ENCODE results near the gene THADA.
"Not testable (repeated sequence)": the region's sequence is repeated elsewhere in the genome, so short reads cannot be mapped to it uniquely, and the experiment has no call there.

Gene THADA

DNA sequence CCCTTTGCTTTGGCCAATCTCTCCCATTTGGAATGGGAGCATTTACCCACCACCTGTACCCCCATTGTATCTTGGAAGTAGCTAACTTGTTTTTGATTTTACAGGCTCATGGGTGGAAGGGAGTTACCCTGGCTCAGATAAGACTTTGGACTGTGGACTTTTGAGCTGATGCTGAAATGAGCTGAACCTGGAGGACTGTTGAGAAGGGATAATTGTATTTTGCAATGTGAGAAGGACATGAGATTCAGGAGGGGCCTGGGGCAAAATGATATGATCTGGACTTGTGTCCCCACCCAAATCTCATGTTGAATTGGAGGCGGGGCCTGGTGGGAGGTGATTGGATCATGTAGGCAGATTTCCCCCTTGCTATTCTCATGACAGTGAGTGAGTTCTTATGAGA, 310.9 kb downstream of the THADA start:
- Histone ChIP-seq H3K9ac (ENCODE audit: low read depth, low read length) (no peak overlapping the region), H2AFZ (ENCODE audit: low read depth, low read length) (no peak overlapping the region), H3K9me3 (ENCODE audit: insufficient read depth, low read length, severe bottlenecking) (peaks cover 24% of the 10 kb centered on the region), H3K4me3 (ENCODE audit: low read depth in 1 of 2, low read length in 2 of 2) (no peak overlapping the region), H4K20me1 (ENCODE audit: insufficient read depth, low read length) (no peaks in the 10 kb centered on the region), H3K36me3 (ENCODE audit: insufficient read depth, low read length) (peaks cover 75% of the 10 kb centered on the region), H3K4me2 (ENCODE audit: insufficient read depth, low read length) (no peak overlapping the region), H3K27me3 (ENCODE audit: insufficient read depth, low read length, poor library complexity) (no peaks in the 10 kb centered on the region), H3K4me1 (ENCODE audit: insufficient read depth, low read length) (no peaks in the 10 kb centered on the region), H3K79me2 (ENCODE audit: insufficient read depth, low read length) (no peaks in the 10 kb centered on the region), H3K27ac (ENCODE audit: low read length) (no peak overlapping the region)
- DNase-seq (no peak), ATAC-seq (ENCODE audit: insufficient read depth, low read depth) (no peak)
- TF ChIP-seq, protein P1, sequence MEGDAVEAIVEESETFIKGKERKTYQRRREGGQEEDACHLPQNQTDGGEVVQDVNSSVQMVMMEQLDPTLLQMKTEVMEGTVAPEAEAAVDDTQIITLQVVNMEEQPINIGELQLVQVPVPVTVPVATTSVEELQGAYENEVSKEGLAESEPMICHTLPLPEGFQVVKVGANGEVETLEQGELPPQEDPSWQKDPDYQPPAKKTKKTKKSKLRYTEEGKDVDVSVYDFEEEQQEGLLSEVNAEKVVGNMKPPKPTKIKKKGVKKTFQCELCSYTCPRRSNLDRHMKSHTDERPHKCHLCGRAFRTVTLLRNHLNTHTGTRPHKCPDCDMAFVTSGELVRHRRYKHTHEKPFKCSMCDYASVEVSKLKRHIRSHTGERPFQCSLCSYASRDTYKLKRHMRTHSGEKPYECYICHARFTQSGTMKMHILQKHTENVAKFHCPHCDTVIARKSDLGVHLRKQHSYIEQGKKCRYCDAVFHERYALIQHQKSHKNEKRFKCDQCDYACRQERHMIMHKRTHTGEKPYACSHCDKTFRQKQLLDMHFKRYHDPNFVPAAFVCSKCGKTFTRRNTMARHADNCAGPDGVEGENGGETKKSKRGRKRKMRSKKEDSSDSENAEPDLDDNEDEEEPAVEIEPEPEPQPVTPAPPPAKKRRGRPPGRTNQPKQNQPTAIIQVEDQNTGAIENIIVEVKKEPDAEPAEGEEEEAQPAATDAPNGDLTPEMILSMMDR (IDR thresholded peaks at IDR 0.05; ENCODE audit: borderline replicate concordance, extremely low read depth, low read length, poor library complexity, severe bottlenecking) = no peak

DNA sequence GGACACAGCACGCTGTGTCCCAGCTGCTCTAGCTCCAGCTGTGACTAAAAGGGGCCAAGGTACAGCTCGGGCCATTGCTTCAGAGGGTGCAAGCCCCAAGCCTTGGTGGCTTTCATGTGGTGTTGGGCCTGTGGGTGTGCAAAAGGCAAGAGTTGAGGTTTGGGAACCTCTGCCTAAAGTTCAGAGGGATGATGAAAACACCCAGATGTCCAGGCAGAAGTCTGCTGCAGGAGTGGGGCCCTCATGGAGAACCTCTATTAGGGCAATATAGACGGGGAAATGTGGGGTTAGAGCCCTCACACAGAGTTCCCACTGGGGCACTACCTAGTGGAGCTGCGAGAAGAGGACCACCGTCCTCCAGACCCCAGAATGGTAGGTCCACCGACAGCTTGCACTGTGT, 311.5 kb downstream of the THADA start:
- H3K4me3 ChIP-seq (ENCODE audit: low read depth in 1 of 2, low read length in 2 of 2); H4K20me1 ChIP-seq (ENCODE audit: insufficient read depth, low read length); H3K27ac ChIP-seq (ENCODE audit: low read length); H3K9ac ChIP-seq (ENCODE audit: low read depth, low read length); H3K27me3 ChIP-seq (ENCODE audit: insufficient read depth, low read length, poor library complexity); H3K4me1 ChIP-seq (ENCODE audit: insufficient read depth, low read length); H3K79me2 ChIP-seq (ENCODE audit: insufficient read depth, low read length); H3K4me2 ChIP-seq (ENCODE audit: insufficient read depth, low read length); ATAC-seq (ENCODE audit: insufficient read depth, low read depth); H2AFZ ChIP-seq (ENCODE audit: low read depth, low read length): not testable (repeated sequence)
- H3K36me3 ChIP-seq (ENCODE audit: insufficient read depth, low read length) = peaks cover 80% of the 10 kb centered on the region
- peaks cover 24% of the 10 kb centered on the region for H3K9me3 ChIP-seq (ENCODE audit: insufficient read depth, low read length, severe bottlenecking)
- DNase-seq = peak; percentile 20

DNA sequence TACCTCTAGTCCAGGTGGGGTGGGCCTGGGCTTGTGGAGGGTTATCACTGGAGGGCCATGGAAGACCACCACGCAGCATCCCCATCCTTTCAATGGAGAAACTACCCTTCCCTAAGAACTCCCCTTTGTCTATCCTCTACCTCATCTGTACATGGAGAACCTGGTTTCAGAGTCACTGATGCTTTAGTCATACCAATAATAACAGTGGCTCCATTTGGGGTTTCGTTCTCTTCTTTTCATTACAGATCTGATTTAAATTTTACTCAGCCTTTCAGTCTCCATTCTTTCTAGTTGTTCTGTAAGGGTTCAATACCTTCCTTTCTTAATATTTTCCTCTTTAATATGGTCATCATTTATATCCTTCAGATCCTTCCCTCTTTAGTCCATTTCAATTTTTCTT, 314.8 kb downstream of the THADA start:
- ATAC-seq (ENCODE audit: insufficient read depth, low read depth) (no peak), DNase-seq (no peak)
- no peak overlapping the region for H3K27ac ChIP-seq (ENCODE audit: low read length)
- H3K4me2 ChIP-seq (ENCODE audit: insufficient read depth, low read length) = no peak overlapping the region
- H3K36me3 ChIP-seq (ENCODE audit: insufficient read depth, low read length) = peaks cover 55% of the 10 kb centered on the region
- H3K27me3 ChIP-seq (ENCODE audit: insufficient read depth, low read length, poor library complexity) = no peaks in the 10 kb centered on the region
- TF ChIP-seq, protein P1 (IDR thresholded peaks at IDR 0.05; ENCODE audit: borderline replicate concordance, extremely low read depth, low read length, poor library complexity, severe bottlenecking) = no peak
- no peak for TF ChIP-seq EZH2 (IDR thresholded peaks at IDR 0.05; ENCODE audit: borderline replicate concordance, low read depth, low read length, severe bottlenecking)
- H2AFZ ChIP-seq (ENCODE audit: low read depth, low read length) = no peak overlapping the region
- peaks cover 19% of the 10 kb centered on the region for H3K9me3 ChIP-seq (ENCODE audit: insufficient read depth, low read length, severe bottlenecking)
- H3K79me2 ChIP-seq (ENCODE audit: insufficient read depth, low read length) = no peaks in the 10 kb centered on the region
- H3K4me1 ChIP-seq (ENCODE audit: insufficient read depth, low read length) = no peaks in the 10 kb centered on the region
- H3K4me3 ChIP-seq (ENCODE audit: low read depth in 1 of 2, low read length in 2 of 2) = no peak overlapping the region
- no peak overlapping the region for H3K9ac ChIP-seq (ENCODE audit: low read depth, low read length)
- H4K20me1 ChIP-seq (ENCODE audit: insufficient read depth, low read length) = no peaks in the 10 kb centered on the region

DNA sequence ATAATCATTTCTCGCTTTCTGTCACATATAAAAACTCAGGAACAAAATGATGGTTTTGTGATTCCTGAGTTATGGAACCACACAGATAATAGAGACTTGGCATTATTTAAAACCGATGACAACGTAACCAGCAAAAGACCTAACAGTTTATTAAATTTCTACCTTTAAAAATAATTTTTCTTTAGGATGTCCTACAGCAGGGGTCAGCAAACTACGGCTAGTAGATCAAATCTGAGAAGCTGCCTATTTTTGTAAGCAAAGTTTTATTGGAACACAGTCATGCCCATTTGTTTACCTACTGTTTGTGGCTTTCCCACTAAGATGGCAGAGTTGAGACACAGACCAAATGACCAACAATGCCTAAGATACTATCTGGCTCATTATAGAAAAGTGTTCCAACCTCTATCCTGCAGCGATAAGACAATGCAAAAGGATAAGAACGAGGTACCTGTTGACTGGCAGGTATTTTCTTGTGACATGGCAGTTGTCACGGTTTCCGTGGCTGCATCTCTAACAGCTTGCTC, 316.5 kb downstream of the THADA start:
- H3K9ac ChIP-seq (ENCODE audit: low read depth, low read length) = no peak overlapping the region
- ATAC-seq (ENCODE audit: insufficient read depth, low read depth) = no peak
- H3K4me3 ChIP-seq (ENCODE audit: low read depth in 1 of 2, low read length in 2 of 2) = no peak overlapping the region
- no peaks in the 10 kb centered on the region for H3K4me1 ChIP-seq (ENCODE audit: insufficient read depth, low read length)
- H4K20me1 ChIP-seq (ENCODE audit: insufficient read depth, low read length) = no peaks in the 10 kb centered on the region
- no peaks in the 10 kb centered on the region for H3K27me3 ChIP-seq (ENCODE audit: insufficient read depth, low read length, poor library complexity)
- TF ChIP-seq, protein P1 (IDR thresholded peaks at IDR 0.05; ENCODE audit: borderline replicate concordance, extremely low read depth, low read length, poor library complexity, severe bottlenecking) = no peak
- no peak for TF ChIP-seq EZH2 (IDR thresholded peaks at IDR 0.05; ENCODE audit: borderline replicate concordance, low read depth, low read length, severe bottlenecking)
- H3K9me3 ChIP-seq (ENCODE audit: insufficient read depth, low read length, severe bottlenecking) = peaks cover 5% of the 10 kb centered on the region
- no peak overlapping the region for H3K4me2 ChIP-seq (ENCODE audit: insufficient read depth, low read length)
- H3K36me3 ChIP-seq (ENCODE audit: insufficient read depth, low read length) = peaks cover 39% of the 10 kb centered on the region
- no peak for DNase-seq
- no peak overlapping the region for H2AFZ ChIP-seq (ENCODE audit: low read depth, low read length)
- no peak overlapping the region for H3K27ac ChIP-seq (ENCODE audit: low read length)
- no peaks in the 10 kb centered on the region for H3K79me2 ChIP-seq (ENCODE audit: insufficient read depth, low read length)
